Measurements from ENCODE around the gene MAP6. TPM values are rescaled to one million over a fixed set of nuclear protein-coding genes. Genes with fewer than 3 reads are reported as not detected.

Gene MAP6
- total RNA-seq, 1 donor from 2014 or later = 10.8 TPM

DNA sequence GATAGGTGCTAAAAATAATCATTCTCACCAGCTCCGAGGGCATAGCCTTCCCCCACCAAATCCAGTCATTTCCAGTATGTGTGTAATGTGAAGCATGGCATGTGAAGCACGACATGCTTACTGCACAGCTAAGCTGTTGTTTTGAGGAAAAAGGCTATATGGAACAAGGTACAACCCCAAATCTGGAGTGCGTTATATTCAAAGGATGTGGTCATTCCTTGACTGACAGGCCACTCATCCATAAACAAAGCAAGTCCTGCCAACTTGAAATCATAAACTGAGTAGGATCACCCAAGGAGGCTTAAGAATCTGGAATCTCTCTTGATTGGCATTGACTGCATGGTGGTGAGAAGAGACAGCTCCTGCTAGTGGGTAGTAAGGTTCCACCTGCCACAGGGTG lies 3.7 kb downstream of the MAP6 start:
- intact Hi-C loops (cut with DNase I) = no loop called here
- H3K27ac ChIP-seq = no peak overlapping the region
- H3K36me3 ChIP-seq = no peaks in the 10 kb centered on the region
- H3K4me3 ChIP-seq = no peak overlapping the region
- peaks cover 22% of the 10 kb centered on the region for H3K27me3 ChIP-seq (ENCODE audit: low read depth)
- no peak for DNase-seq
- no peaks in the 10 kb centered on the region for H3K9me3 ChIP-seq
- H3K4me1 ChIP-seq = peaks cover 10% of the 10 kb centered on the region
- ATAC-seq = no peak
- TF ChIP-seq, protein P1, sequence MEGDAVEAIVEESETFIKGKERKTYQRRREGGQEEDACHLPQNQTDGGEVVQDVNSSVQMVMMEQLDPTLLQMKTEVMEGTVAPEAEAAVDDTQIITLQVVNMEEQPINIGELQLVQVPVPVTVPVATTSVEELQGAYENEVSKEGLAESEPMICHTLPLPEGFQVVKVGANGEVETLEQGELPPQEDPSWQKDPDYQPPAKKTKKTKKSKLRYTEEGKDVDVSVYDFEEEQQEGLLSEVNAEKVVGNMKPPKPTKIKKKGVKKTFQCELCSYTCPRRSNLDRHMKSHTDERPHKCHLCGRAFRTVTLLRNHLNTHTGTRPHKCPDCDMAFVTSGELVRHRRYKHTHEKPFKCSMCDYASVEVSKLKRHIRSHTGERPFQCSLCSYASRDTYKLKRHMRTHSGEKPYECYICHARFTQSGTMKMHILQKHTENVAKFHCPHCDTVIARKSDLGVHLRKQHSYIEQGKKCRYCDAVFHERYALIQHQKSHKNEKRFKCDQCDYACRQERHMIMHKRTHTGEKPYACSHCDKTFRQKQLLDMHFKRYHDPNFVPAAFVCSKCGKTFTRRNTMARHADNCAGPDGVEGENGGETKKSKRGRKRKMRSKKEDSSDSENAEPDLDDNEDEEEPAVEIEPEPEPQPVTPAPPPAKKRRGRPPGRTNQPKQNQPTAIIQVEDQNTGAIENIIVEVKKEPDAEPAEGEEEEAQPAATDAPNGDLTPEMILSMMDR (IDR thresholded peaks at IDR 0.05) = no peak

DNA sequence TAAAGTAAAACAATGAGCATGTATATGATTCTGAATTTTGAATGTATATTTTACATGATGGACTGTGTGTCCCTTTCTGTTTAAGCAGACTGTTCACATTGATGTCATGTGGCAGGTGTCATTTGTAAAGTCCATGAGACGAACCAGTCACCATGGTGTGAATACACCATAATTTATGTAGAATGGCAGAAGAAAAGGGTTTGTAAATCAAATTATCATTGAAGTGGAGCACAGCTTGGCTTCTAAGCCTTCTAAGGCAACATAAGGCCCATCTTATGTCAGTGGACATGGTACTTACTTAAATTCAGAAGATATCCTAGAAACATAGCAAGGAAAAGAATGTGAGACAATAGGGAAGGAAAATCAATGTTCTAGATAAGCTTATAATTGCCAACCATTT lies 4.4 kb downstream of the MAP6 start:
- ATAC-seq (no peak), DNase-seq (no peak)
- H3K27me3 ChIP-seq (ENCODE audit: low read depth) = peaks cover 14% of the 10 kb centered on the region
- TF ChIP-seq, protein P1 (IDR thresholded peaks at IDR 0.05) = no peak
- H3K27ac ChIP-seq = no peak overlapping the region
- intact Hi-C loops (cut with DNase I) = no loop called here
- no peaks in the 10 kb centered on the region for H3K9me3 ChIP-seq
- H3K4me3 ChIP-seq = no peak overlapping the region
- H3K36me3 ChIP-seq = no peaks in the 10 kb centered on the region
- H3K4me1 ChIP-seq = peaks cover 10% of the 10 kb centered on the region

DNA sequence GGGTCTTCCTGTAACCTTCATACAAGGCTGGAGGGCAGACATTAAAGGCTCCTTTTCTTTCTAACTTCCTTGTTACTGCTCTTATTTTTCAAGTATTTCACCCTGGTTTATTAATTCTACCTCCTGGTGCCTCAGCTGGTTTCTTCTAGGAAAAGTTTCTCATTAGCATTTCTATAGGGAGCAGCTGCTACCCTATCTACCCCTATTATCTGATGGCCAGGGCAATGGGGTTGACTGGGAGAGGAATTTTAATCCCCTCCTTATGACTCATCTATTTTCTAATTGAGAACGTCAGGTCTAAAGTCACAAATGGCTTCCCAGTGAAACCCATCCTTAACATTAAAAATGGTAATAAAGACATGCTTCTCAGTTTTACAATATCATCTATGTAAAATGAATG lies 5.0 kb downstream of the MAP6 start:
- peaks cover 8% of the 10 kb centered on the region for H3K27me3 ChIP-seq (ENCODE audit: low read depth)
- TF ChIP-seq, protein P1 (IDR thresholded peaks at IDR 0.05) = no peak

DNA sequence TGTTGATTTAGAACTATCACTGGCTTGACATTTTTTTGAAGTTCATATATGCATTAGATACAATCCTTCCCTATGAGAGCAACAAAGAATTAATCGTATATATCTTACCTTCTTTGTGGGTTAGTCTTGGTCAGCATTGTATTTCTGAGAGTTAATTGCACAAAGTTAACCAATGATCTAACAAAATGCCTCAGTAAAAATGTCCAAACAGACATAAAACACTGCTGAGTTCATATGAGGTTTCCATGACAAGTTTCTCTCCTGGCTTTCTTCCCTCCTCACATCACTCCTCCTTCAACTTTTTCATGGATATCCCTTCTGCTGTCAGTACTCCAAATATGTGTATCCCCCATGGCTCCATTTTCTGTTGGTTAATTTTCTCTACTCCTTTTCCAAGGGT lies 9.0 kb downstream of the MAP6 start:
- intact Hi-C loops (cut with DNase I) = no loop called here
- H3K4me3 ChIP-seq = no peak overlapping the region
- DNase-seq (no peak), ATAC-seq (no peak)
- TF ChIP-seq, protein P1 (IDR thresholded peaks at IDR 0.05) = no peak
- no peaks in the 10 kb centered on the region for H3K9me3 ChIP-seq
- no peak overlapping the region for H3K27ac ChIP-seq
- no peaks in the 10 kb centered on the region for H3K4me1 ChIP-seq
- H3K36me3 ChIP-seq = no peaks in the 10 kb centered on the region
- no peaks in the 10 kb centered on the region for H3K27me3 ChIP-seq (ENCODE audit: low read depth)

More for the DNA sequence above, 5.0 kb downstream of the MAP6 start:
- ATAC-seq = no peak
- Histone ChIP-seq H3K4me3 (no peak overlapping the region), H3K36me3 (no peaks in the 10 kb centered on the region), H3K9me3 (no peaks in the 10 kb centered on the region), H3K27ac (no peak overlapping the region), H3K4me1 (peaks cover 7% of the 10 kb centered on the region)
- DNase-seq = no peak
- intact Hi-C loops (cut with DNase I) = no loop called here

DNA sequence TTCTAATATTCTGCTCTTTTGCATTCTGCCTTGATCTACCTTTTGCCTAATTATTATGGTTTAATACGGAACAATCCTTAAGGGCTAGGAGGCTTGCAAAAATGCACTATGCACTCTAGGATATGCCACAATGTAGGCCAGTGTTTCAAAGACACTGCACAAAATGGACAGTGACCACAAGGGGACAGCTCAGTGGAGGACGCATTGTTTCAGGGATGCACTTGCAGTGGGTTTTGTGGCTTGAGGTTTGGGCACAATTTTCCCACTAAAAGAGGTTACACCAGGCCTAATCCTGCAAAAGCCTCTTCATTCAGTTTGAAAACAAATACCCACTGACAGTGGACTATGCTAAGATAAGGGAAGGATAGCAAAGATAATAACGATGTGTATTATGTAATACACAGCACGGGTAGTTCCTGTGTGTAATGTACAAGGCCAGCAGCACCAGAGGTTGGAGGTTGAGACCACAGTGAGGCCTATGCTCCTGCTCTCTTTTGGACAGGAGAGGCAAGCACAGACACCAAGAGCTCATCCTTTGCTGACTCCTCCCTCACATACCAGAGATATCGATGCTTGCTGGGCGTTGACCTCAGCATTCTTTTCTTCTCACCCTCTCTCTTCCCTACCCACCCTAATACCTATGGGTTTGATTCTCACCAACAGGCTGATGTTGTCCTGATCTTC lies 12.7 kb downstream of the MAP6 start:
- H3K27me3 ChIP-seq (ENCODE audit: low read depth) = no peaks in the 10 kb centered on the region
- H3K9me3 ChIP-seq = no peaks in the 10 kb centered on the region
- intact Hi-C loops (cut with DNase I) = no loop called here
- no peak for ATAC-seq
- DNase-seq = no peak
- no peaks in the 10 kb centered on the region for H3K36me3 ChIP-seq
- no peak overlapping the region for H3K4me3 ChIP-seq
- no peaks in the 10 kb centered on the region for H3K4me1 ChIP-seq
- H3K27ac ChIP-seq = no peak overlapping the region
- TF ChIP-seq, protein P1 (IDR thresholded peaks at IDR 0.05) = no peak

Measured in lower lobe of right lung (tissue), 2 donors.